ENCODE measurements around the gene ADAM19.

Gene ADAM19

GRCh38 chr5:157540124-157540523 lies 35.5 kb downstream of the ADAM19 start:
- no peak overlapping the region for H3K4me3 ChIP-seq (ENCODE audit: low read depth, low read length)
- no peak for DNase-seq
- H3K27me3 ChIP-seq (ENCODE audit: insufficient read depth, low read depth, severe bottlenecking) = no peaks in the 10 kb centered on the region
- no peaks in the 10 kb centered on the region for H3K9me3 ChIP-seq (ENCODE audit: severe bottlenecking)
- no peaks in the 10 kb centered on the region; the same call in 1 of the 2 replicates for H3K36me3 ChIP-seq
- TF ChIP-seq CTCF (IDR thresholded peaks at IDR 0.05; ENCODE audit: low read depth, low read length) = no peak
- no peak overlapping the region for H3K27ac ChIP-seq

- Histone ChIP-seq H3K4me3 (ENCODE audit: low read depth, low read length) (no peak overlapping the region), H3K36me3 (no peaks in the 10 kb centered on the region; the same call in 1 of the 2 replicates), H3K27ac (no peak overlapping the region), H3K9me3 (ENCODE audit: severe bottlenecking) (no peaks in the 10 kb centered on the region), H3K27me3 (ENCODE audit: insufficient read depth, low read depth, severe bottlenecking) (no peaks in the 10 kb centered on the region)
- no peak for DNase-seq
- TF ChIP-seq CTCF (IDR thresholded peaks at IDR 0.05; ENCODE audit: low read depth, low read length) = no peak
Observed at GRCh38 chr5:157539503-157540022, 36.0 kb downstream of the ADAM19 start.

GRCh38 chr5:157538311-157538710 lies 37.3 kb downstream of the ADAM19 start:
- no peak for TF ChIP-seq CTCF (IDR thresholded peaks at IDR 0.05; ENCODE audit: low read depth, low read length)
- no peaks in the 10 kb centered on the region; the same call in 1 of the 2 replicates for H3K36me3 ChIP-seq
- H3K27ac ChIP-seq = no peak overlapping the region
- DNase-seq = no peak
- H3K4me3 ChIP-seq (ENCODE audit: low read depth, low read length) = no peak overlapping the region
- H3K9me3 ChIP-seq (ENCODE audit: severe bottlenecking) = no peaks in the 10 kb centered on the region
- no peaks in the 10 kb centered on the region for H3K27me3 ChIP-seq (ENCODE audit: insufficient read depth, low read depth, severe bottlenecking)

DNA sequence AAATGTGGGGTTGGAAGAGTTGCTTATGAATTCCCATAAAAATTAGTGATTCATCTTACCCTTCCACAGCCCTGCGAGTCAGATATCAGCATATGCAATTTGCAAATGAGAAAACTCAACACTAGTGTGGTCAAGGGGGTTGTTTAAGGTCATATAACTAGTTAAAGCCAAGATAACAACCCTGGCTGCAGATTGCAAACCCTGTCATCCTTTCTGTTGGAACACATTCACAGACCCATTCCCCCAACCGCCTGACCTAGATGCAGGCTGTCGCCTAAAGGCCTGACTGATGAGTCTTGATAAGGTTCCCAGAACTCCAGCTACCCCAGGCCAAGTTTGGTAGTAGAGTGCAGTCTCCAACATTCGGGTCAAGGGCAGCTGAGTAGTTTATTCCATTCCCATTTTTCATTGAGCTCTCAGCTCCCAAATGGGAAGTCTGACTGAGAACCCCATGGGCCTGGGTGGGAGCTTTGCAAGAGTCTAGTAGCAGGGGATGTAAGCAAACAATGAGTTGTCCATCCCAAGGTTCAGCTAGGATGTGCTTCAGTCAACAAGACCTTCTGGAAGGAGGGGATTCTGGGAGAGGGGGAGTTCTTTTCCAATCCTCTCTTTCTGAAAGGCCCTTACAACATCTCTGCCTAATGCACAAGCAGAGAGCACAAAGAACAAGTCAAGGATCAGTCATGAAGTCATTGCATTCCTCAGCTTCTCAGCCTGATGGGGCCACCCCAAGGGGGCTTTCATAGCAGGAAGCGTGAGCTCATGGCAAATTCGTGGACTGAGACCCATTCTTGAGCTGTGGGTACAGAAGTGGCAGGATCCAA lies 40.3 kb downstream of the ADAM19 start:
- H3K36me3 ChIP-seq = no peaks in the 10 kb centered on the region; the same call in 1 of the 2 replicates
- H3K4me3 ChIP-seq (ENCODE audit: low read depth, low read length) = no peak overlapping the region
- no peaks in the 10 kb centered on the region for H3K27me3 ChIP-seq (ENCODE audit: insufficient read depth, low read depth, severe bottlenecking)
- H3K9me3 ChIP-seq (ENCODE audit: severe bottlenecking) = no peaks in the 10 kb centered on the region
- no peak overlapping the region for H3K27ac ChIP-seq
- TF ChIP-seq CTCF (IDR thresholded peaks at IDR 0.05; ENCODE audit: low read depth, low read length) = no peak
- no peak for DNase-seq

- no peak for TF ChIP-seq CTCF (IDR thresholded peaks at IDR 0.05; ENCODE audit: low read depth, low read length)
- DNase-seq = no peak
- Histone ChIP-seq H3K36me3 (no peaks in the 10 kb centered on the region; the same call in 1 of the 2 replicates), H3K9me3 (ENCODE audit: severe bottlenecking) (no peaks in the 10 kb centered on the region), H3K4me3 (ENCODE audit: low read depth, low read length) (no peak overlapping the region), H3K27me3 (ENCODE audit: insufficient read depth, low read depth, severe bottlenecking) (no peaks in the 10 kb centered on the region), H3K27ac (no peak overlapping the region)
Observed at GRCh38 chr5:157533011-157533481, 42.5 kb downstream of the ADAM19 start.

Data from WERI-Rb-1 (cell line).